Skeletal muscle satellite cell (primary cell): ENCODE measurements around the gene SSBP1. TPM values are rescaled to one million over a fixed set of nuclear protein-coding genes. Genes with fewer than 3 reads are reported as not detected.
"Not testable (repeated sequence)": the region's sequence is repeated elsewhere in the genome, so short reads cannot be mapped to it uniquely, and the experiment has no call there.

Experiments
- H3K27me3 ChIP-seq: 2 replicates; pipeline ENCODE4 v1.7.0; 2013; ENCODE audit warnings: low read length; ENCODE audit not compliant: control insufficient read depth, insufficient read depth
- H3K36me3 ChIP-seq: 2 replicates; pipeline ENCODE4 v1.7.0; 2013; ENCODE audit warnings: mild to moderate bottlenecking, control low read depth, low read length; ENCODE audit not compliant: insufficient read depth
- H3K4me1 ChIP-seq: 2 replicates; pipeline ENCODE4 v1.7.0; 2013; ENCODE audit warnings: low read length; ENCODE audit not compliant: control insufficient read depth, insufficient read depth
- H3K4me2 ChIP-seq: 2 replicates; pipeline ENCODE4 v1.7.0; 2013; ENCODE audit warnings: mild to moderate bottlenecking, low read length
- H3K4me3 ChIP-seq: 2 replicates; pipeline ENCODE4 v1.7.0; 2013; ENCODE audit warnings: low read length
- H3K9ac ChIP-seq: 2 replicates; pipeline ENCODE4 v1.7.0; 2013; ENCODE audit warnings: mild to moderate bottlenecking, low read depth, low read length, moderate library complexity
- H3K9me3 ChIP-seq: replicated peaks from 2 replicates; pipeline ENCODE4 v1.7.0; 2013; ENCODE audit warnings: mild to moderate bottlenecking, control low read depth, low read length
- total RNA-seq: library from RNA; depleted of rRNA; stranded (reverse); fragments of >200 nt; gene quantifications from 2 replicates; pipeline ENCODE4 v1.2.3, GENCODE V29; 2012; rRNA removed

Gene SSBP1
- total RNA-seq, result 201 and 205 TPM in 2 replicates

GRCh38 chr7:141737836-141738591, at the start of gene SSBP1:
Gene SSBP1 (plus strand): TSS chr7:141738358. CDS start chr7:141739167, 809 bp downstream.
- Histone ChIP-seq H3K9me3 (no peaks in the 10 kb centered on the region), H3K4me3 (peak within 1 kb of the TSS; percentile 82), H3K36me3 (peaks cover 24% of the 10 kb centered on the region)

GRCh38 chr7:141689072-141689825, 48.9 kb upstream of the SSBP1 start:
- H3K27me3 ChIP-seq, H3K9ac ChIP-seq, H3K9me3 ChIP-seq, H3K4me2 ChIP-seq, H3K4me3 ChIP-seq, H3K36me3 ChIP-seq, H3K4me1 ChIP-seq: not testable (repeated sequence)

More at GRCh38 chr7:141737836-141738591, at the start of gene SSBP1:
- H3K4me1 ChIP-seq, result peaks cover 15% of the 10 kb centered on the region
- peak within 1 kb of the TSS; percentile 89 for H3K9ac ChIP-seq
- H3K4me2 ChIP-seq, result peak within 1 kb of the TSS; percentile 83
- no peaks in the 10 kb centered on the region for H3K27me3 ChIP-seq

GRCh38 chr7:141691540-141691939, 46.6 kb upstream of the SSBP1 start:
- H3K9me3 ChIP-seq, result no peaks in the 10 kb centered on the region
- no peaks in the 10 kb centered on the region for H3K36me3 ChIP-seq
- H3K4me3 ChIP-seq, result no peak overlapping the region
- no peaks in the 10 kb centered on the region for H3K27me3 ChIP-seq
- H3K9ac ChIP-seq, result no peak overlapping the region
- H3K4me1 ChIP-seq, result no peaks in the 10 kb centered on the region
- no peak overlapping the region for H3K4me2 ChIP-seq

- H3K4me1 ChIP-seq, result no peaks in the 10 kb centered on the region
- H3K4me2 ChIP-seq, result no peak overlapping the region
- no peaks in the 10 kb centered on the region for H3K36me3 ChIP-seq
Measured at GRCh38 chr7:141691961-141692360, 46.2 kb upstream of the SSBP1 start.

GRCh38 chr7:141693082-141693481, 45.1 kb upstream of the SSBP1 start:
- H3K36me3 ChIP-seq, result no peaks in the 10 kb centered on the region
- H3K9ac ChIP-seq, result no peak overlapping the region
- no peaks in the 10 kb centered on the region for H3K4me1 ChIP-seq

More at GRCh38 chr7:141691961-141692360, 46.2 kb upstream of the SSBP1 start:
- H3K4me3 ChIP-seq, result no peak overlapping the region
- no peaks in the 10 kb centered on the region for H3K9me3 ChIP-seq
- no peaks in the 10 kb centered on the region for H3K27me3 ChIP-seq
- no peak overlapping the region for H3K9ac ChIP-seq

GRCh38 chr7:141695803-141696289, 42.3 kb upstream of the SSBP1 start:
- H3K27me3 ChIP-seq, result no peaks in the 10 kb centered on the region
- no peak overlapping the region for H3K4me3 ChIP-seq
- no peak overlapping the region for H3K9ac ChIP-seq
- no peaks in the 10 kb centered on the region for H3K9me3 ChIP-seq
- no peak overlapping the region for H3K4me2 ChIP-seq
- no peaks in the 10 kb centered on the region for H3K4me1 ChIP-seq
- no peaks in the 10 kb centered on the region for H3K36me3 ChIP-seq

More at GRCh38 chr7:141693082-141693481, 45.1 kb upstream of the SSBP1 start:
- Histone ChIP-seq H3K4me3 (no peak overlapping the region), H3K9me3 (no peaks in the 10 kb centered on the region), H3K27me3 (no peaks in the 10 kb centered on the region), H3K4me2 (no peak overlapping the region)

GRCh38 chr7:141696348-141696747, 41.8 kb upstream of the SSBP1 start:
- Histone ChIP-seq H3K27me3 (no peaks in the 10 kb centered on the region), H3K4me2 (no peak overlapping the region), H3K9me3 (no peaks in the 10 kb centered on the region), H3K4me3 (no peak overlapping the region), H3K9ac (no peak overlapping the region), H3K4me1 (no peaks in the 10 kb centered on the region), H3K36me3 (no peaks in the 10 kb centered on the region)

- no peaks in the 10 kb centered on the region for H3K36me3 ChIP-seq
- H3K4me2 ChIP-seq, result no peak overlapping the region
- no peak overlapping the region for H3K4me3 ChIP-seq
- peaks cover 1% of the 10 kb centered on the region for H3K4me1 ChIP-seq
- no peaks in the 10 kb centered on the region for H3K27me3 ChIP-seq
- H3K9ac ChIP-seq, result no peak overlapping the region
- no peaks in the 10 kb centered on the region for H3K9me3 ChIP-seq
Measured at GRCh38 chr7:141697211-141697871, 40.8 kb upstream of the SSBP1 start.

GRCh38 chr7:141698247-141699015, 39.7 kb upstream of the SSBP1 start:
- H3K4me1 ChIP-seq, result peaks cover 3% of the 10 kb centered on the region
- no peak overlapping the region for H3K9ac ChIP-seq
- no peak overlapping the region for H3K4me2 ChIP-seq
- no peaks in the 10 kb centered on the region for H3K9me3 ChIP-seq
- H3K4me3 ChIP-seq, result no peak overlapping the region
- H3K27me3 ChIP-seq, result no peaks in the 10 kb centered on the region
- no peaks in the 10 kb centered on the region for H3K36me3 ChIP-seq

- no peak overlapping the region for H3K9ac ChIP-seq
- H3K36me3 ChIP-seq, result no peaks in the 10 kb centered on the region
- H3K27me3 ChIP-seq, result no peaks in the 10 kb centered on the region
- H3K4me2 ChIP-seq, result no peak overlapping the region
- no peak overlapping the region for H3K4me3 ChIP-seq
- H3K9me3 ChIP-seq, result no peaks in the 10 kb centered on the region
- H3K4me1 ChIP-seq, result peaks cover 8% of the 10 kb centered on the region
Measured at GRCh38 chr7:141699860-141700259, 38.3 kb upstream of the SSBP1 start.
